ENCODE results near the gene PTPN18.

PTPN18 gene

DNA sequence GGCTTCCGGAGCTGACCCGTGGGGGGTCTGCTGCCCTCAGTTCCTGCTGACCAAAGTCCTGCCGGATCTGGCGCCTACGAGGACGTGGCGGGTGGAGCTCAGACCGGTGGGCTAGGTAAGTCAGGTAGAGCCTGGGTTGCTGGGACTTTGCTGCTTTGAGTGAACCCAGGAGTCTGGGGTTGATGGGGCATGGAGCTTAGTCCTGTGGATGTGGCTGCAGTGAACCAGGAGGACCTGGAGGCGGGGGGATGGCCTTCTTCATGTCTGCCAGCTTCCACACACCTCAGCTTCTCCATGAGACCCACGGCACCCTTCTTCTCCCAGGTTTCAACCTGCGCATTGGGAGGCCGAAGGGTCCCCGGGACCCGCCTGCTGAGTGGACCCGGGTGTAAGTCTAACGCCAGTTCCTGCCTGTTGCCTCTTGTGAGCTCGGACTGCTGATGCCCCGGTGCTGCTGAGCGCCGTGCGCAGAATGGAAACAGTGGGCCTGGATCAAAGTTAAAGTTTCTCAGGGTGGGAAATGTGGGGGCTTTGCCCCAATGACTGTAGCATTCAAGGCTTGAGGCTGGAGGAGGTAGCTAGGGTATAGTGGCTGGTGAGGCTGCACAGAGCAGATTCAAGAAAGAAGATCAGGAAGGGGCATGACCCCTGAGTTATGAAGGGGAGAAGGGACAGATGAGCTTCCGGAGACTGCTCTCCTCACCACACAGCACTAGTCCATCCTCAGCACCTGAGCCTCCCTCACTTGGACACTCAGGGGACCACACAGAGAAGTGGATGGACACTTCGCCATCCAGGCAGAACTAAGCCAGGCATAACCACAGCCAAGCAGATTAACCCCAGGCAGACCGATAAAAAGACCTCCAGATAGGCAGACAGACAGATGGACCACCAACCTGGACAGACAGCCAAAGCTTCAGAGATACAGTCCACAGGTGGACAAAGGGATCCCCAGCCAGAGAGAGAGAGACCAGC is 17.3 kb downstream of the PTPN18 start:
- TF ChIP-seq, protein P1, sequence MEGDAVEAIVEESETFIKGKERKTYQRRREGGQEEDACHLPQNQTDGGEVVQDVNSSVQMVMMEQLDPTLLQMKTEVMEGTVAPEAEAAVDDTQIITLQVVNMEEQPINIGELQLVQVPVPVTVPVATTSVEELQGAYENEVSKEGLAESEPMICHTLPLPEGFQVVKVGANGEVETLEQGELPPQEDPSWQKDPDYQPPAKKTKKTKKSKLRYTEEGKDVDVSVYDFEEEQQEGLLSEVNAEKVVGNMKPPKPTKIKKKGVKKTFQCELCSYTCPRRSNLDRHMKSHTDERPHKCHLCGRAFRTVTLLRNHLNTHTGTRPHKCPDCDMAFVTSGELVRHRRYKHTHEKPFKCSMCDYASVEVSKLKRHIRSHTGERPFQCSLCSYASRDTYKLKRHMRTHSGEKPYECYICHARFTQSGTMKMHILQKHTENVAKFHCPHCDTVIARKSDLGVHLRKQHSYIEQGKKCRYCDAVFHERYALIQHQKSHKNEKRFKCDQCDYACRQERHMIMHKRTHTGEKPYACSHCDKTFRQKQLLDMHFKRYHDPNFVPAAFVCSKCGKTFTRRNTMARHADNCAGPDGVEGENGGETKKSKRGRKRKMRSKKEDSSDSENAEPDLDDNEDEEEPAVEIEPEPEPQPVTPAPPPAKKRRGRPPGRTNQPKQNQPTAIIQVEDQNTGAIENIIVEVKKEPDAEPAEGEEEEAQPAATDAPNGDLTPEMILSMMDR (IDR thresholded peaks at IDR 0.05; ENCODE audit: borderline replicate concordance, insufficient read depth, low read depth, low read length), result no peak
- H3K4me3 ChIP-seq (ENCODE audit: low read depth, low read length), result peak overlapping the region; percentile 93

DNA sequence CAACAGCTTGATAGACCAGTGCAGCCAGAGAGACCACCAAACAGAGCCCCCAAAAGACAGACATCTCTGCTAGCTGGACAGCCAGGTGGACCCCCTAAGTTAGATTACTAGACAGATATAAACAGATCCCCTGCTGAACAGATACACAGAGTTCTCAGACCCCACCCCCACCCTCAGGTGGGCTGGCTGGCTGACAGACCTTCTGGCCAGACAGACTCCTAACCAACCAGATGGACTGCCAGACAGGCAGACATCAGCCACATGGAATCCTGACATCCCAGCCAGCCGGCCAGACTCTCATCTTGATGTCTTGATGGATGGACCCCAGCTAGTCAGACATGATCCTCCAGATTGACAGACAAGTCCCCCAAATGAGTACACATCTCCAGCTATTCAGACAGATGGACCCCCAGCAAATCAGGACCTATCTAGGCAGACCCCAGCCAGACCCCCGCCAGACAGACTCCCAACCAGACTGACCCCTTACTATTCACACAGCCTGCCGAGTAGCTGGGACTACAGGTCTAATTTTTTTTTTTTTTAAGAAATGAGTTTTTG is 18.0 kb downstream of the PTPN18 start:
- TF ChIP-seq, protein P1 (IDR thresholded peaks at IDR 0.05; ENCODE audit: borderline replicate concordance, insufficient read depth, low read depth, low read length), result no peak
- H3K4me3 ChIP-seq (ENCODE audit: low read depth, low read length), result peak overlapping the region; percentile 93

DNA sequence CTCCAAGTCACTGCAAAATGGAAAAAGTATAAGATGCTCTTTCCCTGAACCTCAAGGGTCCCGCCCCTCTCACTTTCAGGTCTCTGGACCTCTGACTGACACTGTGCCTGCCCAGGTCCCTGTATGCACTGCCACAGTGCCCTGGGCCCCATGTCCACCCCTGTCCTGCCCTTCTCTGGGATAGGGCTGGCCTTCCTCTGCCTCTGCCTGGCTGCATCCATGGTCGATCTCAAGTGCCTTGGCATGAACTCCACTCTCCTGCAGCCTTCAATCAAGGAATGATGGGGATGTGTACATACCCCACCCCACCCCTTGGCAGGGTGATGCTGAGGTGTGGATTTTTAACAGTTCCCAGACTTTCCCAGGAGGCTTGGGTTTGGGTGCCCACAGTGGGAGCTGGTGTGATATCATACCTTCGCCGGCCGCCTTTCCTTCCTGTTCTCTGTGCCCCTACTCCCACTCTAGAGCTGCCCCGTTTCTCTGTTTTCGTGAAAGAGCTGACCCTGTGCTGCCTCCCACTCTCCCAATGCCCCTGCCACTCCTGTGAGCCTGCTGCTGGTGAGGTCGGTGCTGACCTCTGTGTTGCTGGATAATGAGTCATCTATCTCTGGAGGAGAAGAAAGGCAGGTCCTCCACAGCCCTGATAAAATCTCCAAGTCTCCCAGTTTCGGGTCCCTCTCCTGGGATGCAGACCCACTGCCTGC is 18.9 kb downstream of the PTPN18 start:
- TF ChIP-seq, protein P1 (IDR thresholded peaks at IDR 0.05; ENCODE audit: borderline replicate concordance, insufficient read depth, low read depth, low read length), result no peak
- no peak overlapping the region for H3K4me3 ChIP-seq (ENCODE audit: low read depth, low read length)

DNA sequence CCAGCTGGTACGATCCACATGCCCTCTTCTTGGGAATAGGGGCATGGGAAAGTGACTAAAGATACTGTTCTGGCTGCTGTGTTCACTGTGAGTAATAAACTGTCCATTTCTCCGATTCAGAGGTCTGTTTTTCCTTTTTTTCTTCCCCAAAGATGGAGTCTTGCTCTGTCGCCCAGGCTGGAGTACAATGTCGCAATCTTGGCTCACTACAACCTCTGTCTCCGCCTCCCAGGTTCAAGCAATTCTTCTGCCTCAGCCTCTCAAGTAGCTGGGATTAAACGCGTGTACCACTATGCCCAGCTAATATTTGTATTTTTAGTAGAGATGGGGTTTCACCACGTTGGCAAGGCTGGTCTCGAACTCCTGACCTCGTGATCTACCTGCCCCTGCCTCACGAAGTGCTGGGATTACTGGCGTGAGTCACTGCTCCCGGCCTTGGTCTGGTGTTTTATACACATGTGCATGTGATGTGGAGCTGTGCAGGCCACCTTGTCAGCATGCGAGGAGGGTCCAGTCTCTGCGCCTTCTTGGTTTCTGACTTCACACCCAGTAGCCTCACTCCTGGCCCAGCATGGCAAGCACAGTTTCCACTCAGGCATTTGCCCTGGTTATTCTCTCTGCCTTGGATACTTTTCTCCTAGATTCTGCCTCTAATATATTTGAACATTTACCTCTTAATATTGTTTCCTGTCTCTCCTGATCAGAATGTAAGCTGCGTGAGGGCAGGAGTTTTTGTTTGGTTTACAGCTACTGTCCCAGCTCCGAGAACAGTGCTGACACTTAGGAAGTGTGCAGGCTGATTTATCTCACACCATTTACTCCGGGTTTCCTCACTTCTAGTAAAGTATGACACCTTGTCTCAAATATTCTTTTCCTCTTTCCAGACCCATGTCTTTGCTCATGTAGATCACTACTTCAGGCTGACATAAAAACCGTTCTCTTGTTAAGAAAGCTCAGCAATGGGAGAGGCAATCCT is 19.7 kb downstream of the PTPN18 start:
- TF ChIP-seq, protein P1 (IDR thresholded peaks at IDR 0.05; ENCODE audit: borderline replicate concordance, insufficient read depth, low read depth, low read length), result no peak
- no peak overlapping the region for H3K4me3 ChIP-seq (ENCODE audit: low read depth, low read length)

DNA sequence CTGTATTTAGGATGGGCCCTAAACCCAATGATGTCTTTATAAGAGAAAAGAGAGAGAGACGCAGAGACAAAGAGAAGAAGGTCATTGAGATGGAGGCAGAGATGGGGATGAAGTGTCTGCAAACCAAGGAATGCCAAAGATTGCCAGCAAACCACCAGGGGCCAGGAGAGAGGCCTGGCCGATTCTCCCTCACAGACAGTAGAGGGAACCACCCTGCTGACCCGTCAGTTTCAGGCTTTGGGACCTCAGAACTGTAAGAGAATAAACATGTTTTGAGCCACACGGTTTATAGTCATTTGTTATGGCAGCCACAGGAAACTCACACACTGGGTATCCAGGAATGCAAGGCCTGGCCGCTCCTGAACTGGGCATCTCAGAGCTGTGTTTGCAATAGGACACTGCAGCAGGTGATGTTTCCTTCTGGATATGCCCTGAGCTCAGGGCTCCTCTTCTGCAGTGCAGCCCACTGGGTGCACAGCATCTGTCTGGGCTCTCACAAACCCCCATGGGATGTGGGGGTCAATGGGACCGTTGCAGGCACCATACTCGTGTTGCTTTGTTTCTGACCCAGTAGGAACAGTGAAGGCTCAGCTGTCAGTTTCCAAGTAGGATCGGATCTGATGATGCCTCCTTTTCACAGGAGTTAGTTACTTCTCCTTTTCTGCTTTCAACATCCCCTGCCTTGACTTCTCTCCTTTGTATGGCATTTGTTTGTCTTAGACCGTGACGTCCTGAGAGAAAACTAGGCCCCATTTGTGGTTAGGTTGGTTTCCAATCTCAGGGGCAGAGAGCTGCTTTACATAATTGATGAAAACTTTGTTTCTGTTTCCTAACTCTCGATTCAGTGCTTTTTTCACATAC is 20.8 kb downstream of the PTPN18 start:
- TF ChIP-seq, protein P1 (IDR thresholded peaks at IDR 0.05; ENCODE audit: borderline replicate concordance, insufficient read depth, low read depth, low read length), result peak; percentile 42; the same call in 1 of the 2 replicates
- H3K4me3 ChIP-seq (ENCODE audit: low read depth, low read length), result peak overlapping the region; percentile 6
